Skin of body (tissue), 2 donors: ENCODE data around the gene ONECUT2. TPM values are rescaled to one million over a fixed set of nuclear protein-coding genes. Genes with fewer than 3 reads are reported as not detected.

Experiments
- DNase-seq: peaks from one replicate; lab custom pipeline; 2025; lab: John Stamatoyannopoulos, UW
- total RNA-seq: library from RNA; depleted of rRNA; stranded (reverse); fragments of >200 nt; gene quantifications from one replicate; pipeline ENCODE4 v1.2.3, GENCODE V29; 2014

The ONECUT2 gene
- total RNA-seq, 1 donor from 2014 or later = 0.10 TPM

- no peak for DNase-seq
Measured at GRCh38 chr18:57523171-57523956, 88.2 kb downstream of the ONECUT2 start.

DNA sequence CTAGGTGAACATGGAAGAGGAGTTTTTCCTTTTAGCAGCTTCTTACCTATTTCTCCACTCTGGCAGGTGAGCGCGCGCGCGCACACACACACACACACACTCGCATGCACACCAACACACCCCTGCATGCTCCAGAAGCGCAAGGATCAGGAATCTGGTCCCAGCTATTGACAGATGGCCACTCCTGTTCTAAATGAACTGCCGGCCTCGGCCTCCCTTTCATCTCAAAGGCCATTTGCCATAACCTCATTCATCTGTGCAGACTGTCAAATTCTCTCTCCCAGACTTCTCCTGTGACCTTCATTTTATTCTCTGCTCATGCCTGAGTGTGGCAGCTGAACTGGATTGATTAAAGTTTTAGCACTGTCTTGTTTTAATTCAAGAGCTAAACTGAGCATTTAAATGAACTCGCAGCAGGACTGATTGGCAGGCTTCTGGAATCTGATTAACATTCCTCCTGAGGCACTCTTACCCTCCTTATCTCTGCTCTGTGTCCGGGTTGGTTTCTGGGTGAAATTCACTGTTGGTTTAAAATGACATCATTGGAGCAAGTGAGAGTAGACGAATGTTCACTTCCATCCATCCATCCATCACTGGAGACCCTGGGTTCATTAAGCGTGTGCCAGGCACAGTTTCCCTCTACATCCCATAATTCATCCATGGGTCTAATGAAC is 92.5 kb downstream of the ONECUT2 start:
- DNase-seq = no peak

DNA sequence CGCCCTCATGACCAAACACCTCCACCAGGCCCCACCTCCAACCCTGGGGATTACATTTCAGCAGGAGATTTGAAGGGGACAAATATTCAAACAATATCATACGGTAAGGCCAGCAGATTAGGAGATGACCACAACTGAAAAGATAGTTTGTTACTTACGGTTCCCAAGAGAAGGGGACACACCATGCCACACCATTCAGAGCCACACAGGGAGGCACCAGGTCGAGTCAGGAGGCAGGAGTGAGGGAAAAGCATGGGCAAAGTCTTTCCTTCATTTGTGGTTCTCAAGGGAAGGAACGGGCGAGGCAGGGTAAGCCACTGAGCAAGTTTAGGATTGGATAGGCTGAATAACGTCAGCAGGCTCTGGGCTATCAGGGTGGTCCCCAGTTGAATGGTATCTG is 94.0 kb downstream of the ONECUT2 start:
- no peak for DNase-seq

DNA sequence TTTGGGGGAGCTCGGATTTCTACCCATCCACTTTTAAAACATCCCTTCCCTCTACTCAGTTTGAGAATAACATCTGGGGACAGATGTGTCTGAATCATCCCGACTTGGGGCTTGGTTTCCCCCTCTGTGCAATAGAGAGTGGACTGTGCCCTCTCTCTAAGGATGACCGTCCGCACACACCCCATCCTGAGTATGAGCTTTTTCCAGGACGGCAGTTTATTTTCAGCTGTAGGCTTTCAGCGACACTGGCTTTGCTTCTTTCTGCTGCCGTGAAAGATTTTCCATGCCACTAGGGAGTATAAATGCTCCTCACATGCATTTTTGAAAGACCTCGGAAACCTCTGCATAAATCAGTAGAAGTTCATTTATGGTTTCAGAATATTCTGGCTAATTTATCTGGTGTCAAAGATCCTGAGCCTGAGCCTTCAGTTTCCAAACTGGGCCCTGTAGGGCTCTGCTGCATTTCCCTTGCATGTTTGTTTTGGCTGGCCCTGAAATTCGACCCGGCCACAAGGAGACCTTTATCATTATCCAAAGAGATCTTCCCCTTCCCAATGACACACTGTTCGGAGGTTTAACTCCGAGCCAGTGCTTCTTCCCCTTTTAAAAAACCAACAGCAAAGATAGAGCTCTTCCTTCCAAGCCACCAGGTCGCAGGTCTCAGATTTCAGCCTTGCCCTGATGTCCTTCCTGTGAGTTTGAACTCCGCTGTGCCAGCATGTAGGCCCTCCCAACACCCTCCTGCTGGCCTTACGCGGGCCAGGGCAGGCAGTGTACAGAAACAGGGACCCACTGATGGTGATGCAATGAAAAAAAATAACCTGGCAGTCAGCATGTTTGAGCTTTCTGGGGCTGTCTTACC is 98.1 kb downstream of the ONECUT2 start:
- no peak for DNase-seq

GRCh38 chr18:57533868-57534510 is 98.8 kb downstream of the ONECUT2 start:
- DNase-seq = no peak

- DNase-seq = no peak
Measured at GRCh38 chr18:57534511-57534909, 99.3 kb downstream of the ONECUT2 start.

GRCh38 chr18:57538614-57539013 is 103.4 kb downstream of the ONECUT2 start:
- no peak for DNase-seq

DNA sequence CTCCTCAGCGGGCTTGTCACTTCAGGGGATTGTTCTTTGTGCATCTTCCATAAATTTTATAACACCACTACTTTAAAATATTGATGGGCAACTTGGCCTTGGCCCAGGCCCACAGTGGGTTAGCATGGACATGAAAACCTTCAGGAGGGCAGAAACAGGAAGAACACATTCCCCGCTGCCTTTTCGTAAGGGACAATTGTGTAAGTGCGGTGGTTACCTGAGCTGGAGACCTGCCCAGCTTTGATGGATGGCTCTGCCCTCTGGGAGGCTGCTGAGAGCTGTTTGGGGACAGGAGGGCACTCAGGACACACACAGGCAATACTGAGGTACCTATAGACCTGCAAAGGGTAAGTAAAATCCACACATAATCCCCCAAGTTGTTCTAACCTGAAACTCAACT is 104.5 kb downstream of the ONECUT2 start:
- DNase-seq = no peak

Other genes with a start within 250 kb of the ONECUT2 start
- gene ST8SIA3, start 82.8 kb upstream of the ONECUT2 start, total RNA-seq = not detected
- gene FECH, start 151.3 kb downstream of the ONECUT2 start, total RNA-seq = 54.4 TPM
- 72.6 TPM for gene NARS1, start 186.5 kb downstream of the ONECUT2 start, total RNA-seq